GM21423 (cell line): Measurements from ENCODE around the gene B3GNT2.
"Not testable (repeated sequence)": the region's sequence is repeated elsewhere in the genome, so short reads cannot be mapped to it uniquely, and the experiment has no call there.

Experiments
- ATAC-seq: cut with Tn5 transposase; IDR thresholded peaks from one replicate; pipeline ENCODE4 v1.9.1; 2021; ENCODE audit warnings: mild to moderate bottlenecking, moderate library complexity; ENCODE audit not compliant: unreplicated experiment

Gene B3GNT2

DNA sequence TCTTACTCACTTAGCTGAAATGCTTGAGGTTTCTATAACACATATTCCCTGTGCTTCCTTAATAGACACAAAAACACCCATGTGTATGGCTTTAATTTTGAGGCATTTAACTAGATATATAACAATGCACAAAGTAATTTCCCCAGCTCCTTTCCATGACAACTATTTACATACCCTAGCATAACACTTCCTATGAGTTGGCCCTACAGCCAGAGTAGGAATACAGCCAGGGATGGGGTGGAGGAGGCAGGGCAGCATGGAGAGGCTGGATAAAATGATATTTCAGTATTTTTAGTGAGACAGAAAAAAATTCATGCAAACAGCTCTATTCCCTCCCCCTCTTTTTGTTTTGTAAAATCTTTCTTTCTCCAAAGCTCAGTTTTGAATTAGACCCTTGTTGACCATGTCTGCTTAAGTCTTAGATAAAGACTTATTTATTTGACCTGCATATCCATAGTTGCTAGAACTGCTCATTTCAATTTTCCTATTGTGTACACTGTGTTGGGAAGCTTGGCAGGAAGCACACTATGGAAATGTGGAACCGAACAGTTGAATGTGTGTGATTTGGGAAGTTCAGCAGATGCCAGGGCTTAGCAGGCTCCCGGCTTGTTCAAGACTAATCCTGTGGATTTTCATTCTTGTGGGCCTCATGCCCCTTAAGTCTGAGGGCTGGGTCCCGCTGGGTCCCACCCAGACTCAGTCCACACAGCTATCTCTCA lies 11.2 kb upstream of the B3GNT2 start:
- ATAC-seq, result no peak

DNA sequence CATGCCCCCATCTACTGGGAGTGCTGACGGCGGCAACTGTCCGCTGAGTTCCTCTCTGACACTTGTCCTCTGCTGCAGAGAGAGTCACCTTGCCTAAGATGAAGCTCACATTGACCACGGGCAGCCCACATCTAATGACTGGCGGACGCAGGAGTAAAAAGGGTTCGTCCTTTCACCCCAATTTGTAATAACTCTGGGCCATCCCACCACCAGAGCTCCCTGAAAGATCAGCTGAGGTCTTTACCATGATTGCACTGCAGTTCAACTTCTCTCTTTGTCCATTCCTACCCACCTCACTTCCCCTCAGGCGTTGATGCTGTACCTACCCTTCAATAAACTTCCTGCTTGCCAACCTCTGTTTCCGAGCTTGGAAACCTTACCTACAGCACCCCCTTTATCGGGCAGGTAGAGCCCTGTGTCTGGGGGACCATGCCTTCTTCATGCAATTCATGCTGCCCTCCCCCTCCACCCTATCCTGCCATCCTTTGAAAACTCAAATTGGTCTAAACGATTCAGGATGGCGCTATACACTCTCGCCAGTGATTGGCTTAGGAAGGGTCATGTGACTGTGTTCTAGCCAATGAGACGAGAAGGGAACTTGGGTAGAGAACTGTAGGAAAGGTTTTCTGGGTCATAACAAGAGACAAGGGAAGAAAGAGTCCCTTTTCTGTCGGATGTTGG lies 10.3 kb upstream of the B3GNT2 start:
- ATAC-seq, result no peak

DNA sequence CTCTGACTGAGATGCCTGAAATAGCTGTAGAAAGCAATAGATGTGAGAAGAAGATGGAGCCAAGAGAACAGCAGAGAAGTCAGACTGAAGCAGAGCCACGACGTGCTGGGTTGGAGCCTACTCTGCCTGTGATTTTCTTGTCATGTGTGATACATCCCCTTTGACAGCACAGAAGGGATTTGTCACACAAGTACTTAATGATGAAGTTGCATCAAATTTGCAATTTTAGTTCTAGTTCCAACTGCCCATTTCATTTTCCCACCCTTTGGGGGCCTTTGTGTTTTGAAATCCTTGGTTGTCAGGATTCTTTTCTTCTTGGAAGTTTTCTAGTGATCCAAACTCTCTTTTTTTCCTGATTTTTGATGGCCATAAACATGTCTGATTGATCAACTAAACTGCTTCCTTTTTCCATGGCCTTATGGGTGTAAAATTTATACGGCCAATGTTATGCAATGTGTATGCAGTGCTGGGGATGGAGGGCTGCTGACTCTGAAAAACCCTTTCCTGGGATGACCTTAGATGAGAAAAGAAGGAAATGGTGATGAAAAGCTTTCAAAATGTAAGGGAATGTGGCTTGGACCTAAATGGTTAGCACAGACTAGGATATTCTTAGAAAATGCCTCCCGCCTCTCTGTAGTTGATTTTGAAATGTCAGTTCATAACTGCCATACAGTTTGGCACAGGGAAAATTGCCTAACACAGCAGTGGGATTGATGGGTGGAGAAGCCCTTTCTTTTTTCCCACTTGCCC lies 9.6 kb upstream of the B3GNT2 start:
- no peak for ATAC-seq

DNA sequence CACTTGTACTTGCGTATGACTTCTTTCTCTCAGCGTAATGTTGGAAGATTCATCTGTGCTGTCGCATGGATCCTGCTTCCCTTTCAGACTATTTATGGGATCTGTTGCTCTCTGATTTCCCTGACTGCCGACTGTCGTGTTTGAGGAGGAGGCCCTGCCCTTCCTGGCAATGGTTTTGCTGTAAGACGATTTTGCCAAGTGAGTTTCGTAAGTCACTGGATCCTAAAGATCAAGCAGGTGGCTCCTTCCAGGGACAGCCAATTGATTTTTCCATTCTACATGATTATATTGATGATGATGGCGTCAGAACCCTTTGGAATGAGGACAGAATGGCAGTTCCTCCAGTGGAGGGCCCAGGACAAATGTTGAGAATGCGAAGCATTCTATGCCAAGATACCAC lies 8.7 kb upstream of the B3GNT2 start:
- no peak for ATAC-seq

DNA sequence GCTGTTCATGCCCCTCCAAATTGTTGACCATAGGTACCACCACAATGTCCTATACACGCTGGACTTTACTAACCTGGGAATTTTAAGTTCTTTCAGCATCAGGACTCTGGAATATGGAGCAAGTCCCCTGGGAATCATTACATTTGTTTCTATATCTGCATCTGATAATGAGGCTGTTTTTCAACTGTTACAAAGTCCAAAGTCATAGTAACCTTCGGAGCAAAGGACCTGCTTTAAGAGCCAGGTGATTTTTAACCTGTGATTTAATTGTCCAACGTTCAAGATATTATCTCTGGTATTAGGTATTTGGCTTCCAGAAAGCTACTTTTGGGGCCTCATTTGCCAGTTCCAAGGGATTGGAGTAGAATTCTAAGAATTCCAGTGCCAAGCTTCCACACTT lies 7.5 kb upstream of the B3GNT2 start:
- no peak for ATAC-seq

DNA sequence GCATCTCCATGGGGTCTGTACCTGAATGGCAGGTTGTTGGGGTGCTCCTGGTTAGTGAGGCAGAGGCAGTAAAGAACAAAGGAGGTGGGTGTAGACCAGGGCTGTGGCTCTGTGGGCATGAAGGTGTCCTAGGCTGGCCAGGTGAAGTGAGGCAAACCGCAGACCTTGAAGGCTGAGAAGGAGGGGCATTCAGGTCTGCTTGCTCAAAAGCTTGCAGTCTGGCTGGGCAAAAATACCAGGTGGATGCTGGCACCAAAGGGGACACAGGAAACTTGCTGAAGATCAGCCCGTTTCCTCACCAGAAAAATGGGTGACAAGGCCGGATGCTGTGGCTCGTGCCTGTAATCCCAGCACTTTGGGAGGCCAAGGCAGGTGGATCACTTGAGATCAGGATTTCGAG lies 6.7 kb upstream of the B3GNT2 start:
- no peak for ATAC-seq

DNA sequence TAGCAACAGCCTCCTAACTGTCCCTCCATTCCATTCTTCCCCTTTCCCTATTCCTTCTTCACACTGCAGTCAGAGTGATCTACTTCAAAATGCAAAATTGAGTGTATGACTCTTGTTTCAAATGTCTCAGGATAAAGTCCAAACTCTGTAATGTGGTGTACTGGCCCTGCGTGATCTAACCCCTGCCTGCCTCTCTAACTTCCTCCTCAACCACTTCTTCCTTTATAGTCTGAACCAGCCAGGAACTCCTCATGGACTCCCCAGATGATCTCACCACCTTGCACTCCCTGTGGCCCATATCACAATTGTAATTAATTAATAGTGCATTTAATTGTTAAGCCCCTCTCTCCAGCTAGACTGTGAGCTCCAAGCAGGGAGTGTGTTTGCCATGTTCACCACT lies 3.1 kb upstream of the B3GNT2 start:
- ATAC-seq, result no peak

DNA sequence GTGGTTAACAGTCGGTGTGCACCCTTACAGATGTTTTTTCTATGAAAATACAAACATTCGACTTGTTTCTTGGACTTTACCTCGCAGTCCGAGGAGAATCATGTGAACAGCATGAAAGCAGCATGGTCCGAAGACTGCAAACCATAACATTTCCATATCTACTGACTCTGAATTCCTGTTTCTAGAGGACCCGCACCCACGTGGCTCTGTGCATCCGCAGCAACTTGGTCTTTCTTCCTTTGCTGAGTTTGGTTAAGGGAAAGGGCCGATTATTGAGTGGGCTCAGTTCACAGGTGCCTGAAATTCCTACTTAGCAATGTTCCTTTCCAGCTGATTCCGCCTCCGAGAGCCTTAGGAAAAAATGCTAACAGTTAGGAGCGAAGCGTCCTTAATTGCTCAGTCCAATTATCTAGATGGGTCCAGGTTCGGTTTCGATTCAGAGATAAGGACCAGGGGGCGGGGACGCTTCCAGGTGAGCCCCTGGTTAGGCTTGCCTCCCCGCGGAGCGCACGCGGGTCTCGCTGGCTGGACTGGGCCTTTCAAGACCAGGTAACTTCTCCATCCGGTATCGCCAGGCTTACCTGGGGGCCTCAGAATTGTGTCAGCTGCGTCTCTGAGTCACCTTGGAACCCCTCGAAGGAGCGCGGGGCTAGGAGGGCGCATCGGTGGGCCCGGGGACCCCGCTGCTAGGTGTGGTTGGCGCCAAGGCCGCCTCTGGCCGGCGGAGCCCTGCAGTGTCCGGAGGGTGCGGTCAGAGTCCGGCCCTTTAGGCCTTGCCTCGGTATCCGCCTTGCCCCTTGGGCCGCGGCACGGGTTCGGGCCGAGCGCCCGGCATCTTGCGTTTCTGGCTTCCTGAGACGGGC lies 1.1 kb upstream of the B3GNT2 start:
- no peak for ATAC-seq

DNA sequence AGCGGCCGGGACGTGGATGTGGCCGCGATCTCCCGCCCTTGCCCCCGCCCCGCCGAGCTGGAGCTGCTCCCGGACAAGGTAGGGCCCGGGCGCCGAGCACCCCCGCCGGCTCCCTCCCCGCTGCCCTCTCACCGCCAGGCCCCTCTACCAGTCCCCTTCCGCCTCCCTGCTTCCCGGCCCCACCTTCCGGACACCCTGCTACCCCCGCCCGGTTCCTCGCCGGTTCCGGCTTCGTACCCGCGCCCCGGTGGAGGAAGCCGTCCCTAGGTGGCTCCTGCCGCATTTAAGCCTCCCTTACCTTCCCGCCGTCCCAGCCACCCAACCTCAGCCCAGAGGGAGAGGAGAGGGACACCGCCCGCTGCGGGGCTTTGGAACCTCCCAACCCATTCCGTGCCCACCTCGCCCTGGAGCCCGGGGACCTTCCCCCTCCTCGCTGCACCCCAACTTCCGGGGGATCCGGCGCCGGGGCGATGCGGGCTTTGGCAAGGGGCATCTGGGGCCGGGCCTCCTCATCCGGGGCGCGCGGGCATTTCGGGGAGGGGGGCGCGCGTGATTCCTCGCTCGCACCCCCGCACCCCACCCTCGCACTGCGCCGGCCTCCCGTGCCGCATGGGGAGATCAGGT lies 475 bp downstream of the B3GNT2 start:
- ATAC-seq, result peak; percentile 25

DNA sequence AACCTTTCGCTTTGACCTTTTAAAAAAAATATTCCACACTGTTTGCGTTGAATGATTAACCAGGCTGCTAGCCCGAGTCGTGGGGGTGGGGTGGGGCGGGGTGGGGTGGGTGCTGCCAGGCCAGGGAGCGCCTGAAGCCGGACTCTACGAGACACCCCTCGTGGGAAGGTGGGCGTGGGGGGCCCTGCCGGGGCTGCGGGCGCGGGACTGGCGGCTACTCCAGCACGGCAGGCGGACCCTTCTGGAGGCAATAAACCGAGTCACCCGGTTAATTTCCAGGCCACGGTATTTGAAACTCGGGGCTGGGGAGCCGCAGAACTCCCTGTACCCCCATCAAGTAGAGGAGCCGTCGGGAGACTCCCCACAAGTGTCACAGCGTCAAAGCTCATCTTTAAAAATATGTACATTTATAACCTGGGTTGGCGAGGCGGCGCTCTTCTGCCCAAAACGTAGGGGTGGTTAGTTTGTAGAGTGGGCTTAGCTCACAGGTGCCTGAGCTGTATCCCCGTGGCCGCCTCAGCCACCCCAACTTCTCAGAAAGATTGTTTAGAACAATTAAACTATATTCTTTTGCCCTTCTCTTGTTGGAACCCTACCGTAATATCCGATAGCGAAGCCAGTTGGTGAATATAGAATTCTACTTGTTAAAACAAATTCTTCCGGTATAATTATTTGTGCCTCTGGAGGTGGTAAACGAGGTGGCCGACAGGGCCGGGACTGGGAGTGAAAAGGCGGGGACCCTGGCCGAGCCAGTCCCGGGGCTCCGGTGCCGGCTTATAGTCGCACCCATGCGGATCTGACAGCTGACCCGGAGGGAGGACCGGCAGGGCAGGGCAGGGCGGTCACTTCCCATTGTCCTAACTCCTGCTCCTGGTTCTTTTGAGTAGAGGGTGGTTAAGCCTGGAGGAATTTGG lies 1.4 kb downstream of the B3GNT2 start:
- no peak for ATAC-seq

DNA sequence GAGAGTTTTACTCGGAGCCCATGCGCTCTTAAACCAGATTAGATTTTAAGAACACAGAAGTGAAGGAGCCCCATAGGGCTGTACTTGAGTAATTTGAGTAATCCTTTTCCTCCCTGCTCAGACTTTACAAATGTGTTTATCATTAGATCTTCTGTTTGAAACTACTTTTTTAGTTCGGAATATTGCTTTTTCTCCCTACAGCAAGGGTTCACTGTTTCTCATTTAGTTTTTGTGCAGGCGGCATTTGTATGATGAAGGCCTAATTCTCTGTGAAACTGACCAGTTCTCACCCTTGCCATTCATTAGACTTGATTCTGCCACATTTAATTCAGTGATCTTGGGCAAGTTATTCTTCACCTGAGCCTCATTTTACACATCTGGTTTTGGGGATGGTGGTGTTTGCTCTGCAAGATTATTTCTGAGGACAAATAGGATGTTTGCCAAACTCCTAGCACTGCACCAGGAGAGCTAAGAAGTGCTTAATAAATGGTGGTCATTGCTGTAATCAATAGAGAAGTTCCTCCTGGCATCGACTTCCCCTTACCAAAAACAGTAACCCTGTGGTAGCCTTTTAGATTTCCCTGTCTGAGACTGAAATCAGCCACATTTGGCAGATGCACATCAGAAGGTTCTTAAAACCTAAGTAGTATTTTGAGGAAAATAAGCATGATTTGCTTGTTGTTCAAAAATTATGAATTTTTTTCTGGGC lies 2.2 kb downstream of the B3GNT2 start:
- ATAC-seq, result no peak

DNA sequence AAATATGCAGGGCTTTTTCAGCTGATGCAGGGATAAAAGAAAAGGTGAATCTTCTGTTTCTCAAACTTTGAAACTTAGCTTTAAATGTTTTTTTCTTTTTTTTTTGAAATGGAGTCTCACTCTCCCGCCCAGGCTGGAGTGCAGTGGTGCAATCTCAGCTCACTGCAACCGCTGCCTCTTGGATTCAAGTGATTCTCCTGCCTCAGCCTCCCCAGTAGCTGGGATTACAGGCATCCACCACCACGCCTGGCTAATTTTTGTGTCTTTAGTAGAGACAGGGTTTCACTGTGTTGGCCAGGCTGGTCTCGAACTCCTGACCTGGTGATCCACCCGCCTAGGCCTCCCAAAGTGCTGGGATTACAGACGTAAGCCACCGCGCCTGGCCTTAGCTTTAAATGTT lies 2.9 kb downstream of the B3GNT2 start:
- not testable (repeated sequence) for ATAC-seq

DNA sequence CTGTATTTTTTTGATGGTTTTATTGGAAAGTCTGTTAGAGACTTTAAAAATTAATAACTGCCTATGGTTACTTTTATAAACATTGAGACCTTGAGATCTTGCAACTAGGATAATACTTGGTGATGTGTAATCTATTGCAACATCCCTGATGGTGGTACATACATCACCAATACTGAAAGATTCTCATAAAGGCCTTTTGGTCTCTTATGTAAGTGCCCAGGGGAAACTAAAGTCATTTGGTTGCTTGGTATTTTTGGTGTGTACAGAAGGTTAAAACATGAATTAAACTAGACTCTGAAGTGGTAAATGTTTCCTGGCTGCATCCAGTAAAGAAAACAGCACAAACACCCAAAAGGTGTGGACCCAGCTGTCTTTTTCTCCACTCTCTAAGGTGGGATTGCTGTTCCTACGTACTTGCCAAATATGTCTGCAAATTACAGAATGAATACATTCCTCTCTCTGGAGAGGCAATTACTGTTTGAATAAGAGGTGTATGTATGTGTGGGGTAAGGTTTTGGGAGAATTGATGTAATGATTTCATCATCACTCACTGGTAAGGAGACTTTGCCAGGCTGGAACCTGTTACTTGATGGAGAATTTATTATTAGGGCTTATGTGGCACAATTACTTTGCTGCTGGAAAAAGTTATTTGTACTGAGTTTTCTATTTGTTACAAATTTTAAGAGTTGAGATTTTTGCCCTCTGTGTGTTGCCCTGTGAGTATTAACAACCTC lies 3.6 kb downstream of the B3GNT2 start:
- no peak for ATAC-seq

DNA sequence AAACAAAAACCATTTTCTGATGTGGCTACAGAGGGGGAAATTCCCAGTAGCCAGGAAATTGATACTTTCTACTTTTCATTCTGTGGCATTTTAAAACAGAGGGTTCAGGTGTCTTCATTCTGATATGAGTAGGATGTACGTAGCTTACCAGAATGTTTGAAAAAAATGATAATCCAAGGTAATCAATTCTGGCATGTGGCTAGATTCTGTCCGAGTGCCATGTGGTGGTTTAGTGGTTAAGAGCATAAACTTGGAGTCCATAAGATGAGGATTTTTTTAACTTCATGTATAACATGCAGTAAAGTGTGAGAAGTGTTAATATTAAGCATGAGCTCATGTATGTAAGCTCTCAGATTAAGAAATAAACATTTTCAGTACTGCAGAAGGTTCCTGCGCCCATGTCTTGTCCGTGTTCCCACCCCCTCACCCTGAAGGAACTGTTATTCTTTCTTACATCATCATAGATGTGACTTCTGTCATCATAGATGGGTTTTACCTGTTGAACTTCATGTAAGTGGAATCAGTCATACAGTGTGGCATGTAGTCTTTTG lies 4.5 kb downstream of the B3GNT2 start:
- ATAC-seq, result no peak

DNA sequence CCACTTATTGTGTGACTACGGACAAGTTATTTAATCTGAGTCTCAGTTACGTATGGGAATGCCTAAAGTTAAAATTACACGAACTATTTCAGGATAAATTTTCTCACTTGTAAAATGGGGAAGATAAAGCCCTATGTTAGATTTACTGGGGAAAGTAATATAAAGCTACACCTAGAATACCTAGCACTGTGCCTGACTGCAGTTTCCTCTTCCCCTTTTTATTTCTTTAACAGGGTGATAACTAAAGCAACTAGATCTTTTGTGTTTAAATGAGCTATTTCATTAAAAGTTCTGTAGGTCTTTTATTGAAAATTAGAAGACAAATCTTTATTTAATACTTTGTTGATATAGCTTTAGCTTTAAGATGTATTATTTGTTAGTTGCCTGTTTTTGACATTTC lies 5.0 kb downstream of the B3GNT2 start:
- no peak for ATAC-seq

DNA sequence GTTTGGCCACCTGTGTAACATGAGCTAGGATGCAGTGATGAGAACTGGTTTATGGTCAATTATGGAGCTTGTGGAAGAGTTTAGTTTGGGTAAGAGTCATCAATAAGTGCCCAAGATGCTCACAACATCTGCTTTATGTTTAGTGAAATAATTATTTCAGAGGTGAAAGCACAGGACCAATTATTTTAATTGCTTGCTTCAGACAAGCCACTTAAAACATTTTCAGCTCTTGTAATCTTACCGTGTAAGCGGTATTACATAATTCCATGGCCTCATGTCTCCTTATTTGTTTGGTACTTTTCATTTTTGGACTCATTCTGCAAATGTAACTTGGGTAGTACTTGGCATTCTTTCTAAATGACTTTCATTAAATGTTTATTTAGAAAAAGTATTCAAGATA lies 5.4 kb downstream of the B3GNT2 start:
- ATAC-seq, result no peak

DNA sequence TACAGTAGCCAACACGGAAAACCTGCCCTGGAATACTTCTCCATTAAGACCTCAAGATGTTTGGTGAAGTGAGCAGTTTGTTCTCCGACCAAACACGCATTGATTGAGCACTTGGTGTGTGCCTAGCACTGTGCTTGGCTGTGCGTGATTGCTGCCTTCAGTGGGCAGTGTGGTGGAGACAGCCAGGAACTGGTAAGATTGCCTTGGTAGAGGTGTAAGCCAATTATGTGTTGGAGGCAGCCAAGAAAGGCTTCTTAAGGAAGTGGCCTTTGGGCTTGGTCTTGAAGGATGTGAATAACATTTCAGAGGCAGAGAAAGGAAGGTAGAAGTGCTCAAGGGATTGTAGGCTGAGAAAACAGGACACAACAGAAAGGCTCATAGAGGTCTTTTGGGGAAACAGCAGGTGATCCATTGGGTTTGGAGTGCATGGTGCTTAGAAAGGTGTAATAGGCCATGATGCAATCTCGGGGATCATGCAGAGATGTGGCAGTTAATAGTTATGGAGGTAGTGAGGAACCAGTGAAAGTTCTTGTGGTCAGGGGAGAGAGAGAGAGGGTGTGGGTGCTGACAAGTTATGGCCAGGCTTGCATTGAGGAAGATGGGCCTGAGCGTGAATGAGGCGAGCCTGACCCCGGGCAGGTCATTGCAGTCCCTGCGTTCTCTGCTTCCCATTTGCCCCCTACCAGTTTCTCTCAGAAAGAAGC lies 6.3 kb downstream of the B3GNT2 start:
- peak; percentile 57 for ATAC-seq
